ENCODE results near the gene PRAME.

DNA sequence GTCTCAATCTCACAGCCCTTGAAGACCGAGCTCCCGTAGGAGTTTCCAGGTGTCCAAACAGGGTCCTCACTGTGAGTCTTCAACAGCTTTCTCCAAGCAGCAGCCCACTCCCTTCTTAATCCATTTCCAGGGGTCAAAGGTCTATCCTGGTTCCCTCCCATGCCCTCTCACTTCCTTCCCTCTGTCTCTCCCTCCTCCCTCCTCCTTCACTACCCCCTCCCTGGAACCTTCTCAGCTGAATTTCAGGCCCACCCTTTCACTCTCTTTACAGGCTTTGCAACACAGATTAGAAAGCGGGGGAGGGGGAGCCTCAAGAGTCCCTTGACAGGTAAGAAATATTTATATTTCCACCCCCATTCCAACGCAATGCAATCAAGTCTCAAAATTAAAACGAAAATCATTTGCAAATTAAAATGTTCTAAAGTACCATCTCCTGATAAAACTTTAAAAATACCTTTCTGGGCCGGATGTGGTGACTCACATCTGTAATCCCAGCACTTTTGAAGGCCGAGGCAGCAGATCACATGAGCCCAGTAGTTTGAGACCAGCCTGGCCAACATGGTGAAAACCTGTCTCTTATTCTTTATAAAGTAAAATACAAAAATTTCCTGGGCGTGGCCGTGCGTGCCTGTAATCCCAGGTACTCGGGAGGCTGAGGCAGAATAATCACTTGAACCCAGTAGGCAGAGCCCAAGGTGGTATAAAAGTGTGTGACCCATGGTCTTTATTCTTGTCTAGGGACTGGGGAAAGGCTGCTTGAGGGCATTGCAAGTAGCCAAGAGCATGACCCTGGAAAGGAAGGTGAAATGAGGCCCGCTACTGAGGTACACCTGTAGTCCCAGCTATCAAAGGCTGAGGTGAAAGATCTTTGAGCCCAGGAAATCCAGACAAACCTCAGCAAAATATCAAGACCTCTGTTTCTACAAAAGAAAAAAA lies 38.1 kb downstream of the PRAME start:
- TF ChIP-seq, protein P1, sequence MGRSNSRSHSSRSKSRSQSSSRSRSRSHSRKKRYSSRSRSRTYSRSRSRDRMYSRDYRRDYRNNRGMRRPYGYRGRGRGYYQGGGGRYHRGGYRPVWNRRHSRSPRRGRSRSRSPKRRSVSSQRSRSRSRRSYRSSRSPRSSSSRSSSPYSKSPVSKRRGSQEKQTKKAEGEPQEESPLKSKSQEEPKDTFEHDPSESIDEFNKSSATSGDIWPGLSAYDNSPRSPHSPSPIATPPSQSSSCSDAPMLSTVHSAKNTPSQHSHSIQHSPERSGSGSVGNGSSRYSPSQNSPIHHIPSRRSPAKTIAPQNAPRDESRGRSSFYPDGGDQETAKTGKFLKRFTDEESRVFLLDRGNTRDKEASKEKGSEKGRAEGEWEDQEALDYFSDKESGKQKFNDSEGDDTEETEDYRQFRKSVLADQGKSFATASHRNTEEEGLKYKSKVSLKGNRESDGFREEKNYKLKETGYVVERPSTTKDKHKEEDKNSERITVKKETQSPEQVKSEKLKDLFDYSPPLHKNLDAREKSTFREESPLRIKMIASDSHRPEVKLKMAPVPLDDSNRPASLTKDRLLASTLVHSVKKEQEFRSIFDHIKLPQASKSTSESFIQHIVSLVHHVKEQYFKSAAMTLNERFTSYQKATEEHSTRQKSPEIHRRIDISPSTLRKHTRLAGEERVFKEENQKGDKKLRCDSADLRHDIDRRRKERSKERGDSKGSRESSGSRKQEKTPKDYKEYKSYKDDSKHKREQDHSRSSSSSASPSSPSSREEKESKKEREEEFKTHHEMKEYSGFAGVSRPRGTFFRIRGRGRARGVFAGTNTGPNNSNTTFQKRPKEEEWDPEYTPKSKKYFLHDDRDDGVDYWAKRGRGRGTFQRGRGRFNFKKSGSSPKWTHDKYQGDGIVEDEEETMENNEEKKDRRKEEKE (IDR thresholded peaks at IDR 0.05) = no peak
- TF ChIP-seq EZH2 (IDR thresholded peaks at IDR 0.05; ENCODE audit: borderline replicate concordance, control insufficient read depth, low read depth, low read length) = no peak
- TF ChIP-seq CBX5 (IDR thresholded peaks at IDR 0.05; ENCODE audit: low read depth) = no peak
- no peak for TF ChIP-seq CTCF (IDR thresholded peaks at IDR 0.05 in 2 of 3, conservative IDR thresholded peaks at IDR 0.05 in 1 of 3; ENCODE audit: control insufficient read depth in 2 of 3, extremely low read depth in 1 of 3, insufficient read depth in 1 of 3, low read depth in 3 of 3, low read length in 3 of 3)
- no peak for TF ChIP-seq POLR2AphosphoS5 (IDR thresholded peaks at IDR 0.05; ENCODE audit: low read length)
- no peak for TF ChIP-seq TBL1XR1 (IDR thresholded peaks at IDR 0.05; ENCODE audit: low read depth, low read length)
- no peak for TF ChIP-seq LARP7 (IDR thresholded peaks at IDR 0.05)
- TF ChIP-seq POLR2A (IDR thresholded peaks at IDR 0.05; ENCODE audit: low read depth, low read length) = no peak
- TF ChIP-seq ZNF217 (IDR thresholded peaks at IDR 0.05) = no peak
- TF ChIP-seq BRCA1 (IDR thresholded peaks at IDR 0.05; ENCODE audit: low read depth, low read length) = no peak
- TF ChIP-seq, protein P2, sequence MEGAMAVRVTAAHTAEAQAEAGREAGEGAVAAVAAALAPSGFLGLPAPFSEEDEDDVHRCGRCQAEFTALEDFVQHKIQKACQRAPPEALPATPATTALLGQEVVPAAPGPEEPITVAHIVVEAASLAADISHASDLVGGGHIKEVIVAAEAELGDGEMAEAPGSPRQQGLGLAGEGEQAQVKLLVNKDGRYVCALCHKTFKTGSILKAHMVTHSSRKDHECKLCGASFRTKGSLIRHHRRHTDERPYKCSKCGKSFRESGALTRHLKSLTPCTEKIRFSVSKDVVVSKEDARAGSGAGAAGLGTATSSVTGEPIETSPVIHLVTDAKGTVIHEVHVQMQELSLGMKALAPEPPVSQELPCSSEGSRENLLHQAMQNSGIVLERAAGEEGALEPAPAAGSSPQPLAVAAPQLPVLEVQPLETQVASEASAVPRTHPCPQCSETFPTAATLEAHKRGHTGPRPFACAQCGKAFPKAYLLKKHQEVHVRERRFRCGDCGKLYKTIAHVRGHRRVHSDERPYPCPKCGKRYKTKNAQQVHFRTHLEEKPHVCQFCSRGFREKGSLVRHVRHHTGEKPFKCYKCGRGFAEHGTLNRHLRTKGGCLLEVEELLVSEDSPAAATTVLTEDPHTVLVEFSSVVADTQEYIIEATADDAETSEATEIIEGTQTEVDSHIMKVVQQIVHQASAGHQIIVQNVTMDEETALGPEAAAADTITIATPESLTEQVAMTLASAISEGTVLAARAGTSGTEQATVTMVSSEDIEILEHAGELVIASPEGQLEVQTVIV (IDR thresholded peaks at IDR 0.05; ENCODE audit: borderline replicate concordance, partially characterized antibody) = no peak
- no peak for TF ChIP-seq NR2F1 (conservative IDR thresholded peaks at IDR 0.05)

All from GM12878 (cell line).